Measurements from ENCODE around the gene SHB.

DNA sequence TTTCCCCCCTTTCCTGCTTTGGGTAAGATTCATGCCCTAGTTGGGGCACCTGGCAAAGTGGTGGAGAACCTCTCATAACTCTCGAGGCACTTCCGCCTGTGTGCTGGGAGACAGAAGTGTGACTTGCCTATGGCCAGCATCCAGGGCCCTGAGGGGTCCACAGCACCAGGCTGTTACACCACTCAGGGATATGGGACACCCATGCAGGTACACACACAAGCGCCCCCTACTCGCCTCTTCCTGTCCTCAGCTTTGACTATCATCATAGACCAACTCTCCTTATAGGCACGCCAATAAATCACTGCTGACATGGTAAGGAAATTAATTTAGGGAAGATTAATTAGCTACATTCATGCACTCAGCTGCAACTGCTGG lies 45.4 kb downstream of the SHB start:
- no peak for TF ChIP-seq EZH2 (IDR thresholded peaks at IDR 0.05)
- TF ChIP-seq, protein P1, sequence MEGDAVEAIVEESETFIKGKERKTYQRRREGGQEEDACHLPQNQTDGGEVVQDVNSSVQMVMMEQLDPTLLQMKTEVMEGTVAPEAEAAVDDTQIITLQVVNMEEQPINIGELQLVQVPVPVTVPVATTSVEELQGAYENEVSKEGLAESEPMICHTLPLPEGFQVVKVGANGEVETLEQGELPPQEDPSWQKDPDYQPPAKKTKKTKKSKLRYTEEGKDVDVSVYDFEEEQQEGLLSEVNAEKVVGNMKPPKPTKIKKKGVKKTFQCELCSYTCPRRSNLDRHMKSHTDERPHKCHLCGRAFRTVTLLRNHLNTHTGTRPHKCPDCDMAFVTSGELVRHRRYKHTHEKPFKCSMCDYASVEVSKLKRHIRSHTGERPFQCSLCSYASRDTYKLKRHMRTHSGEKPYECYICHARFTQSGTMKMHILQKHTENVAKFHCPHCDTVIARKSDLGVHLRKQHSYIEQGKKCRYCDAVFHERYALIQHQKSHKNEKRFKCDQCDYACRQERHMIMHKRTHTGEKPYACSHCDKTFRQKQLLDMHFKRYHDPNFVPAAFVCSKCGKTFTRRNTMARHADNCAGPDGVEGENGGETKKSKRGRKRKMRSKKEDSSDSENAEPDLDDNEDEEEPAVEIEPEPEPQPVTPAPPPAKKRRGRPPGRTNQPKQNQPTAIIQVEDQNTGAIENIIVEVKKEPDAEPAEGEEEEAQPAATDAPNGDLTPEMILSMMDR (IDR thresholded peaks at IDR 0.05) = no peak
